ENCODE data around the gene SLC44A1. TPM values are rescaled to one million over a fixed set of nuclear protein-coding genes. Genes with fewer than 3 reads are reported as not detected.

Gene SLC44A1
- total and polyA plus RNA-seq, 9 donors, result 12.4 to 20.8 (median 15.5) TPM

DNA sequence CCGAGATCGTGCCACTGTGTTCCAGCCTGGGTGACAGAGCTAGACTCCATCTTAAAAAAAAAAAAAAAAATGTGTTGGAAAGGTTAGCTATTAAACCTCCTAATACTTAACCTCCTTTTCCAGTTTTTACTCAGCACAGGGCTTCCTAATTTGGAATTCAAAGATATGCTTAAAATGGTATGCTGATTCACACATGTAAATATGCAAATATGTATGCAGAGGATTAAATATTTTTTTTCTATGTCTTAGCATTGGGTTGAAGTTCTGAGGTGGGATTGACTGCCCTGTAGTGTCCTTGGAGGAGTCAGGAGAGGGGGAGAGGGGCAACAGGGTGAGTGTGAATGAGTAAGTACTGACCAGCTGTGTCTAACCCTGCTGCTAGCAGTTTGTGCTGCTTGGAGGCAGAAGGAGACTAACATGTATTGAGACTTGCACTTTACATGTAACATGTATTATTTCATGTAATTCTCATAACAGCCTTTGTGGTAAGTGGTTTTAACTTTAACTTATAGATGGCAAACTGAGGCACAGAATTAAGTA lies 63.2 kb downstream of the SLC44A1 start:
- no peak overlapping the region for H3K4me3 ChIP-seq (ENCODE audit: low read length)
- no peaks in the 10 kb centered on the region for H3K27me3 ChIP-seq (ENCODE audit: control insufficient read depth, insufficient read depth, low read length)
- DNase-seq, result no peak
- H3K4me1 ChIP-seq (ENCODE audit: control insufficient read depth, insufficient read depth, low read length), result no peaks in the 10 kb centered on the region
- H3K36me3 ChIP-seq (ENCODE audit: control insufficient read depth, insufficient read depth, low read length), result no peaks in the 10 kb centered on the region
- H3K27ac ChIP-seq (ENCODE audit: low read length), result no peak overlapping the region
- H3K9me3 ChIP-seq (replicated peaks; ENCODE audit: control insufficient read depth, low read depth, low read length), result no peaks in the 10 kb centered on the region
- no CpG with 5 or more reads among the region's 2 CpGs for WGBS (ENCODE audit: insufficient coverage)

DNA sequence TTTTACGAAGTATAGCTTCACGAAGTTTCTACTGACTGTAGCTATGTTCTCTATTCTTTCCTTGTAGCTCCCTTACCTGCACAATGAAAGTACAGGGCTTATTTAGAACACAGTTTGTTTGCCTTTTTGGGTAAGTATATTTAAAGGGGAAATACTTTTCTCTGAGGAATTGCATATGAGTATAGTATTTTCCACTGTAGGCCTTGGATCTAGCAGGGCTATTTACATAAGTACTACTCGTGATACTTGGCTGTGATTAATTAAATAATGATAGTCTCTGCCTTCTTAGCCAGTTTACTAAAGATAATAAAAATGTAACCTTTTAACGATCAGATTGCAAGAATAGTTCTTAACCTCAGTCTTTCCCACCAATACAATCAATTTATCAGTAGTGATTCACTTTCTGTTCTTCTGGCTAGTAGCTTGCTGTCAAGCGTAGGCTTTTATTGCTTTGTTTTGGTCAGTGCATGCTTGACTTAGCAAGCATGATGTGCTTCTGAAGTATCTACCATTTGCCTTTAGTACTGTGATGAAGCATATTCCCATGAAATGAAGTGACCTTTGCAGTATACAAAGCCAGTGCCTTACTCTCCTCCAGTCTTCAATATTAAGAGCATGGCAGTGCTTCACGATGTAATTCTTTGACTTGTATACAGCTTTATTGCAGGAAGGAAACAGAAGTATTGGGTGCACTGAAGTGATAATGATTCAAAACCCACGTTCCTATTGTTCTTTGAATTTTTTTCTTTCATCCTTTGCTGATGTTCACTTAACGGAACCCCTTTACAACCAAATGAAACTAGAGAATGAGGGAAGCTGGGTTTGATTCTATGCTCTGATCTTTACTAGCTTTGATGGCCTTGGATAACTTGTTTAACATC lies 64.2 kb downstream of the SLC44A1 start:
- DNase-seq, result no peak
- no peaks in the 10 kb centered on the region for H3K36me3 ChIP-seq (ENCODE audit: control insufficient read depth, insufficient read depth, low read length)
- no CpG with 5 or more reads among the region's 8 CpGs for WGBS (ENCODE audit: insufficient coverage)
- H3K27me3 ChIP-seq (ENCODE audit: control insufficient read depth, insufficient read depth, low read length), result no peaks in the 10 kb centered on the region
- H3K4me3 ChIP-seq (ENCODE audit: low read length), result no peak overlapping the region
- H3K9me3 ChIP-seq (replicated peaks; ENCODE audit: control insufficient read depth, low read depth, low read length), result no peaks in the 10 kb centered on the region
- no peak overlapping the region for H3K27ac ChIP-seq (ENCODE audit: low read length)
- H3K4me1 ChIP-seq (ENCODE audit: control insufficient read depth, insufficient read depth, low read length), result no peaks in the 10 kb centered on the region

DNA sequence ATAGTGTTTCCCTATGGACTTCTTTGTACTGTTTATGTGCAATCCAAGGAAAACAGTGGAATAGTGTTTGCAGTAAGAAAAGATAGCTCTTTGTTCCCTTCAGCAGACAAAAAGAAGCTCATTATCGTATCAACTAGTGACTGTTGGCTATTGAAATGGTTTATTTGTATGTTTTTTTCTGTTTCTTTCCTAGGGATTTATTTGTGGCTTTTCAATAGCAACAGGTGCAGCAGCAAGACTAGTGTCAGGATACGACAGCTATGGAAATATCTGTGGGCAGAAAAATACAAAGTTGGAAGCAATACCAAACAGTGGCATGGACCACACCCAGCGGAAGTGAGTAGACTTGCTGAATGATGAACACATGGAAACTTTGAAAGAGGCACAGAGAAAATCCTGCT lies 65.1 kb downstream of the SLC44A1 start:
- no peak overlapping the region for H3K27ac ChIP-seq (ENCODE audit: low read length)
- 57% methylated on average over 1 of the region's 3 CpGs for WGBS (ENCODE audit: insufficient coverage)

DNA sequence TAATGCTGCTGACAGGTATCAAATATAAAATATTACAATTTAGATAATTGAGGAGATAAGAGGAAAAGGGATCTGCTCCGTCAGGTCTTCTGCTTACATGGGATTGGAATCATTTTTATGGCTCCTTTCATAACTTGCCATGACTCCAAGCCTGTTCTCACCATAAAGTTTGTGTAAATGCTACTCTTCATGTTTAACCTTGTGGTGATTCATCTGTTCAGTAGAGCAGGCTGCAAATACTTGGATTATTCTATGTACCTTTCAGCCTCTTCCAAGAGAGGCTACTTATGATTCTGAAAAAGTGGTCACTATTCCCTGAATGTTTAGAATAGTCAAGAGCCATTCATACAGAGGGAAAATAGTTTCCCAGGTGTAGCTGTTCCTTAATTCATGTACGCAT lies 66.9 kb downstream of the SLC44A1 start:
- DNase-seq, result no peak
- Histone ChIP-seq H3K36me3 (ENCODE audit: control insufficient read depth, insufficient read depth, low read length) (no peaks in the 10 kb centered on the region), H3K27ac (ENCODE audit: low read length) (no peak overlapping the region), H3K4me3 (ENCODE audit: low read length) (no peak overlapping the region), H3K27me3 (ENCODE audit: control insufficient read depth, insufficient read depth, low read length) (no peaks in the 10 kb centered on the region), H3K9me3 (replicated peaks; ENCODE audit: control insufficient read depth, low read depth, low read length) (no peaks in the 10 kb centered on the region), H3K4me1 (ENCODE audit: control insufficient read depth, insufficient read depth, low read length) (no peaks in the 10 kb centered on the region)
- WGBS (ENCODE audit: insufficient coverage), result no CpG with 5 or more reads among the region's 2 CpGs

More for the DNA sequence above, 65.1 kb downstream of the SLC44A1 start:
- H3K36me3 ChIP-seq (ENCODE audit: control insufficient read depth, insufficient read depth, low read length), result no peaks in the 10 kb centered on the region
- H3K27me3 ChIP-seq (ENCODE audit: control insufficient read depth, insufficient read depth, low read length), result no peaks in the 10 kb centered on the region
- H3K4me3 ChIP-seq (ENCODE audit: low read length), result no peak overlapping the region
- H3K9me3 ChIP-seq (replicated peaks; ENCODE audit: control insufficient read depth, low read depth, low read length), result no peaks in the 10 kb centered on the region
- peak; percentile 25 for DNase-seq
- H3K4me1 ChIP-seq (ENCODE audit: control insufficient read depth, insufficient read depth, low read length), result no peaks in the 10 kb centered on the region

DNA sequence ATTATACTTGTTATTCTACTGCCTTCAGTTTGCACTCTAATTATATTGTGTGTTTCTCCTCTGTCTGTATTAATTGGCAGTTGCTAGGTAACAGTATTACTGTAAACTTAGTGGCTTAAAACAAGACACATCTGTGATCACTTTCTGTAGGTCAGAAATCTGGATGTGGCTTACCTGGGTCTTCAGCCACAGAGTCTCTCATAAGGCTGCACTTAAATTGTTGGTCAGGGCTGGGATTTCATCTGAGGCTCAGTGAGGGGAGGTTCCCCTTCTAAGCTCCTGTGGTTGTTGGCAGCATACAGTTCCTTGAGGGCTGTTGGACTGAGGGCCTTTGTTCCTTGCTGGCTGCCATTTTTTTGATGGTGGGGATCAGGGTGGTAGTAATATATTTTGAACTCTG lies 68.8 kb downstream of the SLC44A1 start:
- no peak for DNase-seq
- Histone ChIP-seq H3K27ac (ENCODE audit: low read length) (no peak overlapping the region), H3K9me3 (replicated peaks; ENCODE audit: control insufficient read depth, low read depth, low read length) (no peaks in the 10 kb centered on the region), H3K27me3 (ENCODE audit: control insufficient read depth, insufficient read depth, low read length) (no peaks in the 10 kb centered on the region), H3K4me1 (ENCODE audit: control insufficient read depth, insufficient read depth, low read length) (no peaks in the 10 kb centered on the region), H3K4me3 (ENCODE audit: low read length) (no peak overlapping the region), H3K36me3 (ENCODE audit: control insufficient read depth, insufficient read depth, low read length) (no peaks in the 10 kb centered on the region)

DNA sequence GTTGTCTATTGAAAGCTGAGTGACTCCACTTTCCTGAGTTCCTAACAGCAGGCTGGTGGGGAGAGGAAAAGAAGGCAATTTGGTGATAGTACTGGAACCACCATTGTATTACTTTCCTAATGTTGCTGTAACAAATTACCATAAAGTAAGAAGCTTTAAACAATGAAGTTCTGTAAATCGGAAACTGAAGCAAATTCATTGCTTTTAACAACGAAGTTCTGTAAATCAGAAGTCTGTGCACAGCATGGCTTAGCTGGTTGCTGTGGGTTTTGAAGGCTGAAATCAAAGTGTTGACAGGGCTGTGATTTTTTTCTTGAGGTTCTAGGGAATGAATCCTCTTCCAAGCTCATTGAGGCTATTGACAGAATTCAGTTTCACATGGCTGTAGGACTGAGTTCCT lies 72.3 kb downstream of the SLC44A1 start:
- 86% methylated on average over 1 of the region's 2 CpGs for WGBS (ENCODE audit: insufficient coverage)

DNA sequence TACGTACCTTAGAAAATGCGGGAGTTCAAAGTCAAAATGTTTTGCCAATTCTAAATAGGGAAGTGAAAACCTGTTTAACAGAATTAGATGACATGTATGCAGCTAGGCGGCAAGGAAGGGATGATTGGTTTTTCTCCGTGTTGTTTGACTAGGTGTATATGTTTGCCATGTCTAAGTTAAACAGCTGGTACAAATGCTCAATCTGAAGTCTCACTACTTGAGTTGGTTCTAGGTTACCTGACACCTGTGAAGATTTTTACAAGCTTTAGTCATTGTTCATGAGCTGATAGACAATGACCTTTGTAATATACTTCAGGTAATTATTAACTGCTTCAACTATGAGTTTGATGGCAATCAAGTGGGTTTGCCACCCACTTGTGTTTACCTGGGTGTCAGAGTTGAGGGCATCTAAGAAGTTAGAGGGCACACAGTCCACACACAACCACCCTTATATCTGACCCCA lies 74.3 kb downstream of the SLC44A1 start:
- no peaks in the 10 kb centered on the region for H3K27me3 ChIP-seq (ENCODE audit: control insufficient read depth, insufficient read depth, low read length)
- DNase-seq, result no peak
- 82% methylated on average over 4 of the region's 4 CpGs for WGBS (ENCODE audit: insufficient coverage)
- H3K27ac ChIP-seq (ENCODE audit: low read length), result no peak overlapping the region
- H3K4me1 ChIP-seq (ENCODE audit: control insufficient read depth, insufficient read depth, low read length), result no peaks in the 10 kb centered on the region
- H3K9me3 ChIP-seq (replicated peaks; ENCODE audit: control insufficient read depth, low read depth, low read length), result no peaks in the 10 kb centered on the region
- no peaks in the 10 kb centered on the region for H3K36me3 ChIP-seq (ENCODE audit: control insufficient read depth, insufficient read depth, low read length)
- no peak overlapping the region for H3K4me3 ChIP-seq (ENCODE audit: low read length)

More for the DNA sequence above, 72.3 kb downstream of the SLC44A1 start:
- Histone ChIP-seq H3K27me3 (ENCODE audit: control insufficient read depth, insufficient read depth, low read length) (no peaks in the 10 kb centered on the region), H3K27ac (ENCODE audit: low read length) (no peak overlapping the region), H3K9me3 (replicated peaks; ENCODE audit: control insufficient read depth, low read depth, low read length) (no peaks in the 10 kb centered on the region), H3K36me3 (ENCODE audit: control insufficient read depth, insufficient read depth, low read length) (no peaks in the 10 kb centered on the region), H3K4me1 (ENCODE audit: control insufficient read depth, insufficient read depth, low read length) (no peaks in the 10 kb centered on the region), H3K4me3 (ENCODE audit: low read length) (no peak overlapping the region)
- DNase-seq, result no peak

DNA sequence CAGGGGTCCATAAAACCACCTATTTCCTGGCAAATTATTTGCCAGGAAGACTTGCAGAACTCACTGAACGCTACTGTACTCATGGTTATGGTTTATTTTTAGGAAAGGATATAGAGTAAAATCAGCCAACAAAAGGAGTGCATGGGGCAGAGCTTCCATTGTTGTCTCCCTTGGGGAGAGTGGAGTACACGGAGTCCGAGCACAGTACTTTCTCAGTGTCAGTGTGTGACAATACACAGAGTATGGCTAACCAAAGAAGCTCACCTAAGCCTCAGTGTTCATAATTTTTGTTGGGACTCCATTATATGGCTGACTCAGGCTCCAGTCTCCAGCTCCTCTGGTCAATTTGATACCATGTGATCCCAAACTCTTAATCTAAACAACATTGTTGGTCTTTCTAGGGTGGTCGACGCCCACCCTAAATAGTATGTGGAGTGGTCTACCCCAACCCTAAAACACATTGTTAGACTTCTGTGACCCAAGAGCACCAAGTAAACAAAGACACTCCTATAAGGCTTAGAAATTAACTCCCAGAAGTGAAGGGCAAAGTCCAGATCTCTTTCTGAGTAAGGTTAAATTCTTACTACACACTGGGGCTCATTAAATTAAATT lies 74.9 kb downstream of the SLC44A1 start:
- H3K27me3 ChIP-seq (ENCODE audit: control insufficient read depth, insufficient read depth, low read length), result no peaks in the 10 kb centered on the region
- DNase-seq, result no peak
- H3K9me3 ChIP-seq (replicated peaks; ENCODE audit: control insufficient read depth, low read depth, low read length), result no peaks in the 10 kb centered on the region
- H3K4me1 ChIP-seq (ENCODE audit: control insufficient read depth, insufficient read depth, low read length), result no peaks in the 10 kb centered on the region
- H3K36me3 ChIP-seq (ENCODE audit: control insufficient read depth, insufficient read depth, low read length), result no peaks in the 10 kb centered on the region
- no peak overlapping the region for H3K27ac ChIP-seq (ENCODE audit: low read length)
- WGBS (ENCODE audit: insufficient coverage), result 83% methylated on average over 1 of the region's 5 CpGs
- no peak overlapping the region for H3K4me3 ChIP-seq (ENCODE audit: low read length)

DNA sequence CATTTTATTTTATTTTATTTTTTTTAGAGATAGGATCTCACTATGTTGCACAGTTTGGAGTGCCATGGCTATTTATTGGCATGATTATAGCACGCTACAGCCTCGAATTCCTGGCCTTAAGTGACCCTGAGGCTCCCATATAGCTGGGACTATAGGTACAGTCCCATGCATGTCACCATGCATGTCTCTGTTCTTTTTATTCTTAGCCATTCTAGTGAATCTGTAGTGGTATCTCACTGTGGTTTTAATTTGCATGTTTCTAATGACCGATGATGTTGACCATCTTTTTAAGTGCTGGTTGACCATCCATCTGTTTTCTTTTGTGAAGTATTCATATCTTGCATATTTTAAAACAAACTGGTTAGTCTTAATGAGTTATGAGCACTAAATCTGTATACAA lies 76.1 kb downstream of the SLC44A1 start:
- WGBS (ENCODE audit: insufficient coverage), result no CpG with 5 or more reads among the region's 3 CpGs
- Histone ChIP-seq H3K36me3 (ENCODE audit: control insufficient read depth, insufficient read depth, low read length) (no peaks in the 10 kb centered on the region), H3K27me3 (ENCODE audit: control insufficient read depth, insufficient read depth, low read length) (no peaks in the 10 kb centered on the region), H3K9me3 (replicated peaks; ENCODE audit: control insufficient read depth, low read depth, low read length) (peaks cover 4% of the 10 kb centered on the region), H3K27ac (ENCODE audit: low read length) (no peak overlapping the region), H3K4me3 (ENCODE audit: low read length) (no peak overlapping the region), H3K4me1 (ENCODE audit: control insufficient read depth, insufficient read depth, low read length) (no peaks in the 10 kb centered on the region)
- no peak for DNase-seq

DNA sequence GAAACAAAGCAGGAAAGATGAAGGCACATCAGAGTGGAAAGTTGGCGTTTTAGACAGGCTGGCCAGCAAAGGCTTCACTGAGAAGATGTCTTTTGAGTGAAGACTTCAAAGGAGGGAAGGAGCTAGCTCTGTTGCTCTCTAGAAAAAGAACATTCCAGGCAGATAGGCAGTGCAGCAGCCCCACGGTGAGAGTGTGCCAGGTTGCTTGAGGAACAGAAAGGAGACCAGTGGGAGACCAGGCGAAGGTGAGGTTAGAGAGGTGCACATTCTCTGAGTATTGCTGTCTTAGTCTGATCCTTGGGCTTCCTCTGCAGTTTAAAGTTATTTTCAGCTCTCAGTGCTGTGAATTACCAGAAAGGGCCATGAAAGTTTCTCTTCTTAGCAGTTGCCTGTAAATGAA lies 83.8 kb downstream of the SLC44A1 start:
- DNase-seq, result no peak
- 81% methylated on average over 3 of the region's 3 CpGs for WGBS (ENCODE audit: insufficient coverage)
- no peaks in the 10 kb centered on the region for H3K4me1 ChIP-seq (ENCODE audit: control insufficient read depth, insufficient read depth, low read length)
- H3K36me3 ChIP-seq (ENCODE audit: control insufficient read depth, insufficient read depth, low read length), result no peaks in the 10 kb centered on the region
- no peak overlapping the region for H3K4me3 ChIP-seq (ENCODE audit: low read length)
- no peaks in the 10 kb centered on the region for H3K27me3 ChIP-seq (ENCODE audit: control insufficient read depth, insufficient read depth, low read length)
- H3K9me3 ChIP-seq (replicated peaks; ENCODE audit: control insufficient read depth, low read depth, low read length), result peaks cover 4% of the 10 kb centered on the region
- H3K27ac ChIP-seq (ENCODE audit: low read length), result no peak overlapping the region
